ENCODE results near the gene TOP1. TPM values are rescaled to one million over a fixed set of nuclear protein-coding genes. Genes with fewer than 3 reads are reported as not detected.

The TOP1 gene
- total RNA-seq, 1 donor from 2014 or later = 38.1 TPM

- DNase-seq (ENCODE audit: extremely low spot score in 2 of 2) = no peak
- H3K36me3 ChIP-seq = no peaks in the 10 kb centered on the region
- H3K4me3 ChIP-seq = no peak overlapping the region
- no peak overlapping the region for H3K27ac ChIP-seq
- no peaks in the 10 kb centered on the region for H3K27me3 ChIP-seq
- peaks cover 98% of the 10 kb centered on the region for H3K4me1 ChIP-seq
- TF ChIP-seq POLR2A (IDR thresholded peaks at IDR 0.05) = no peak
- TF ChIP-seq CTCF (IDR thresholded peaks at IDR 0.05) = no peak
- TF ChIP-seq POLR2AphosphoS5 (IDR thresholded peaks at IDR 0.05; ENCODE audit: insufficient read depth in 1 of 2, low read depth in 1 of 2) = no peak
- intact Hi-C loops (cut with DNase I) = no loop called here
- H3K9me3 ChIP-seq = no peaks in the 10 kb centered on the region
Measured at GRCh38 chr20:41046716-41047115, 18.1 kb downstream of the TOP1 start.

GRCh38 chr20:41047279-41047974 lies 18.8 kb downstream of the TOP1 start:
- DNase-seq (ENCODE audit: extremely low spot score in 2 of 2) = no peak
- Histone ChIP-seq H3K9me3 (no peaks in the 10 kb centered on the region), H3K27ac (peak overlapping the region; percentile 46), H3K4me3 (peak overlapping the region in 1 of 2 donors; percentile 3), H3K27me3 (no peaks in the 10 kb centered on the region), H3K36me3 (no peaks in the 10 kb centered on the region), H3K4me1 (peaks cover 98% of the 10 kb centered on the region)
- TF ChIP-seq POLR2A (IDR thresholded peaks at IDR 0.05) = no peak
- no peak for TF ChIP-seq POLR2AphosphoS5 (IDR thresholded peaks at IDR 0.05; ENCODE audit: insufficient read depth in 1 of 2, low read depth in 1 of 2)
- no peak for TF ChIP-seq CTCF (IDR thresholded peaks at IDR 0.05)
- intact Hi-C loops (cut with DNase I) = no loop called here

DNA sequence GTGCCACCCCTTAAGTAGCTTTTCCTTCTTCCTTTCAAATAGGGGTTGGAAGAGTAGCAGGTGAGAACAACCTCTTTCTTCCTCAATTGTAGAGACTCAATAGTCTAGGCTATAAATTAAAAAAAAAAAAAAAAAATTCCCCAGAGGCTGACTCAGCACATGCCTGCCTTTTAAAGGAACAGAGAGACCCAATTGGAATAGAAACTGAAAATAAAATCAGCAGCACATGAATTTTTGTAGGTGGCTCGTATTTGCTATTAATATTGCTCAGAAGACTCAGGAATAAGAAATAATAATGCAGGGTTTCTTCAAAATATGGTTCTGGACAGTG lies 19.3 kb downstream of the TOP1 start:
- peak overlapping the region; percentile 46 for H3K27ac ChIP-seq
- intact Hi-C loops (cut with DNase I) = no loop called here
- peaks cover 98% of the 10 kb centered on the region for H3K4me1 ChIP-seq

DNA sequence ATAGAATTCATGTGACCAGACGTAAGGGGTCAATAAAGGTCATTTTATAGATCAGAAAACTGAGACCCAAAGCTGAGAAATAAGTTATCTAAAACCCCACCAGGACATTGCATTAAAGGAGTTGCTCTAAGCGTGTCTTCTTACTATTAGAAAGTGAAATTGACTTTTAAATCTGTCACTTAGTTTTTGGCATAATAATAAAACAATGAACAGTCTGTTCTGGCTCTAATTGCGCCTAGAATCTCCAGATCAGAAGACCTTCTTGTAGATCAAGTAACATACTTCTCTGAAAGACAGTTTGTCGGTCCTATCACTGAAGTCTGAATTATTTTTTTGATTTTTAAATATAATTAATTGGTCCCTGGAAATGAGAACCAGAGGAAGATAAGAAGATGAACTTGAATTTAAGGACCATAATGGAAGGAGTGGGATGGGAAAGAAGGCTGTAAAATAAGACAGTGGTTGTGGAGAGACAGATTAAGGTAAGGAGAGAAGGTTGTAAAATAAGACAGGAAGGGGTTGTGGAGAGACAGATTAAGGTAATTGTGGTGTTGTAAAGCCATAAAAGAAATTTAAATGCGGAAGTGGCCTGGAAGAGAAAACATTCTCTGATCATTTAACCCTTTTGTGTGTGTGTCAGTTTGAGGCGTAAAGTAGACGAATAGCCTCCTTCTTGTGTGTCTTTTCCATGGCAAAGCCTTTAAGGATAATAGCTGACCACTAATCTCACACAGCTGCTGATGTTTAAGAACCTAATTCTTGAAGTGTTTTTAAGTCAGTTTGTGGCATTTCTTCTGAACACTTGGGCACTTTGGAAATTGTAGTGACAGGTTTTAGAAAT lies 20.1 kb downstream of the TOP1 start:
- peaks cover 99% of the 10 kb centered on the region for H3K4me1 ChIP-seq
- H3K27ac ChIP-seq = peak overlapping the region; percentile 46

More for the DNA sequence above, 19.3 kb downstream of the TOP1 start:
- Histone ChIP-seq H3K27me3 (no peaks in the 10 kb centered on the region), H3K36me3 (no peaks in the 10 kb centered on the region), H3K4me3 (peak overlapping the region; percentile 3 to 10), H3K9me3 (no peaks in the 10 kb centered on the region)
- TF ChIP-seq POLR2AphosphoS5 (IDR thresholded peaks at IDR 0.05; ENCODE audit: insufficient read depth in 1 of 2, low read depth in 1 of 2) (peak in 1 of 2 donors; percentile 18), CTCF (IDR thresholded peaks at IDR 0.05) (no peak)
- DNase-seq (ENCODE audit: extremely low spot score in 2 of 2) = no peak

More for the DNA sequence above, 20.1 kb downstream of the TOP1 start:
- DNase-seq (ENCODE audit: extremely low spot score in 2 of 2) = no peak
- Histone ChIP-seq H3K36me3 (no peaks in the 10 kb centered on the region), H3K4me3 (peak overlapping the region; percentile 3 to 10), H3K9me3 (no peaks in the 10 kb centered on the region), H3K27me3 (no peaks in the 10 kb centered on the region)
- intact Hi-C loops (cut with DNase I) = no loop called here
- TF ChIP-seq POLR2AphosphoS5 (IDR thresholded peaks at IDR 0.05; ENCODE audit: insufficient read depth in 1 of 2, low read depth in 1 of 2) (no peak), POLR2A (IDR thresholded peaks at IDR 0.05) (no peak), CTCF (IDR thresholded peaks at IDR 0.05) (no peak)

Measured in vagina (tissue), 2 donors.